SK-N-SH treated with all-trans-retinoic acid at 6 μM for 48 hours (cell line): ENCODE measurements around the gene TMC7.

ENCODE experiments used
- ATAC-seq: fragments of 200-7000 bp; cut with Tn5 transposase; 3 replicates; pipeline ENCODE4 v1.9.1; 2020; ENCODE audit warnings: mild to moderate bottlenecking, moderate library complexity
- ARNTL ChIP-seq: fragments of 450-650 bp; formaldehyde crosslinking; IDR thresholded peaks from 2 replicates; pipeline ENCODE4 v1.5.0; 2020; ENCODE audit warnings: low read depth, mild to moderate bottlenecking, moderate library complexity, borderline replicate concordance
- BACH2 ChIP-seq: fragments of 250-450 bp; sonication (Bioruptor Pico); IDR thresholded peaks from 2 replicates; pipeline ENCODE4 v1.9.0; 2021; ENCODE audit warnings: mild to moderate bottlenecking, borderline replicate concordance
- CSDC2 ChIP-seq: fragments of 250-450 bp; sonication (Bioruptor Pico); IDR thresholded peaks from 2 replicates; pipeline ENCODE4 v1.5.0; 2020; ENCODE audit warnings: mild to moderate bottlenecking, moderate library complexity
- GLIS3 ChIP-seq: fragments of 250-450 bp; sonication (Bioruptor Pico); IDR thresholded peaks from 2 replicates; pipeline ENCODE4 v1.5.0; 2020; ENCODE audit warnings: mild to moderate bottlenecking, moderate library complexity
- ISL1 ChIP-seq: fragments of 250-450 bp; sonication (Bioruptor Pico); IDR thresholded peaks from 2 replicates; pipeline ENCODE4 v2.1.2; 2022; ENCODE audit warnings: mild to moderate bottlenecking, moderate library complexity
- OSR1 ChIP-seq: fragments of 250-450 bp; sonication (Bioruptor Pico); IDR thresholded peaks from 2 replicates; pipeline ENCODE4 v1.8.0; 2022; ENCODE audit warnings: moderate library complexity, mild to moderate bottlenecking, inconsistent platforms
- PPARA ChIP-seq: fragments of 250-450 bp; sonication (Bioruptor Pico); IDR thresholded peaks from 2 replicates; pipeline ENCODE4 v1.5.0; 2020; ENCODE audit warnings: mild to moderate bottlenecking, borderline replicate concordance
- RARB ChIP-seq: fragments of 250-450 bp; sonication (Bioruptor Pico); IDR thresholded peaks from 2 replicates; pipeline ENCODE4 v1.8.0; 2021; ENCODE audit warnings: mild to moderate bottlenecking, moderate library complexity
- TCF4 ChIP-seq: fragments of 250-450 bp; sonication (Bioruptor Pico); IDR thresholded peaks from 2 replicates; pipeline ENCODE4 v1.8.0; 2021; ENCODE audit warnings: mild to moderate bottlenecking, moderate library complexity, borderline replicate concordance
- TOX ChIP-seq: fragments of 250-450 bp; sonication (Bioruptor Pico); IDR thresholded peaks from 2 replicates; pipeline ENCODE4 v1.8.0; 2021; ENCODE audit warnings: mild to moderate bottlenecking, moderate library complexity, borderline replicate concordance
- ZC3H10 ChIP-seq: fragments of 250-450 bp; sonication (Bioruptor Pico); IDR thresholded peaks from 2 replicates; pipeline ENCODE4 v1.5.1; 2021; ENCODE audit warnings: mild to moderate bottlenecking, moderate library complexity
- ZFP3 ChIP-seq: fragments of 250-450 bp; sonication (Bioruptor Pico); IDR thresholded peaks from 2 replicates; pipeline ENCODE4 v1.5.0; 2020; ENCODE audit warnings: mild to moderate bottlenecking, moderate library complexity
- ZFP30 ChIP-seq: fragments of 450-650 bp; formaldehyde crosslinking; IDR thresholded peaks from 2 replicates; pipeline ENCODE4 v1.5.0; 2022; ENCODE audit warnings: mild to moderate bottlenecking, moderate library complexity
- ZNF565 ChIP-seq: fragments of 450-650 bp; formaldehyde crosslinking; conservative IDR thresholded peaks from 2 replicates; pipeline ENCODE4 v1.5.0; 2020; ENCODE audit warnings: low read depth, mild to moderate bottlenecking, moderate library complexity
- ZNF70 ChIP-seq: fragments of 450-650 bp; formaldehyde crosslinking; IDR thresholded peaks from 2 replicates; pipeline ENCODE4 v1.5.0; 2020; ENCODE audit warnings: mild to moderate bottlenecking, moderate library complexity
- ZNF8 ChIP-seq: fragments of 450-650 bp; formaldehyde crosslinking; IDR thresholded peaks from 2 replicates; pipeline ENCODE4 v1.5.0; 2020; ENCODE audit warnings: mild to moderate bottlenecking, moderate library complexity
- TF ChIP-seq, protein P1 (sequence below): fragments of 250-450 bp; sonication (Bioruptor Pico); IDR thresholded peaks from 2 replicates; pipeline ENCODE4 v1.5.0; 2020; ENCODE audit warnings: mild to moderate bottlenecking, moderate library complexity
- TF ChIP-seq, protein P2 (sequence below): fragments of 250-450 bp; sonication (Bioruptor Pico); IDR thresholded peaks from 2 replicates; pipeline ENCODE4 v1.5.1; 2021; ENCODE audit warnings: mild to moderate bottlenecking, moderate library complexity
- TF ChIP-seq, protein P3 (sequence below): fragments of 250-450 bp; sonication (Bioruptor Pico); IDR thresholded peaks from 2 replicates; pipeline ENCODE4 v1.5.1; 2020; ENCODE audit warnings: low read depth, mild to moderate bottlenecking, moderate library complexity
- TF ChIP-seq, protein P4 (sequence below): fragments of 250-450 bp; sonication (Bioruptor Pico); IDR thresholded peaks from 2 replicates; pipeline ENCODE4 v1.8.0; 2020; ENCODE audit warnings: mild to moderate bottlenecking, moderate library complexity, borderline replicate concordance
- TF ChIP-seq, protein P5 (sequence below): fragments of 250-450 bp; sonication (Bioruptor Pico); IDR thresholded peaks from 2 replicates; pipeline ENCODE4 v1.8.0; 2021; ENCODE audit warnings: low read depth, mild to moderate bottlenecking, moderate library complexity, borderline replicate concordance

TMC7 gene

DNA sequence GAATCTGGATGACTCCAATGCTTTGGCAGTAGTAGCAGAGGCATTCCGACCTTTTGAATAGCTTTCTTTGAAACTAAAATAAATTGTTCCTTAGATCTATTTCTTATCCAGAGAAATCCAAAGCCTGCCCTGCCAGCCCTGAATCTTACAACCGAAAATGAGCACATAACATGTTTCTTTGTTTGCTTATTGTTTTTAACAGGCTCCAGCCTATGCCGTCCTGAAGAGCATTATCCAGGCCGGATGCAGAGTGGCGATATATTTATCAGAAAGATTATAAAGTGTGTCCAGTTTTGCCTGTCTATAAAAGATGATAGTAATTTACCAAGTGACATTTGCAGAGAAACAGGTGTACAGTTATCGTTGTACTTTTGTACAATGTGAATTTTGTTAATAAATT is 94.1 kb downstream of the TMC7 start:
- TF ChIP-seq ARNTL (no peak), ISL1 (CRISPR knock-in tag) (no peak), TOX (CRISPR knock-in tag) (no peak), TCF4 (CRISPR knock-in tag) (no peak), ZC3H10 (CRISPR knock-in tag) (no peak), GLIS3 (CRISPR knock-in tag) (no peak), ZNF8 (CRISPR knock-in tag) (no peak), OSR1 (CRISPR knock-in tag) (no peak), CSDC2 (CRISPR knock-in tag) (no peak), ZFP3 (CRISPR knock-in tag) (no peak), ZFP30 (CRISPR knock-in tag) (no peak), RARB (CRISPR knock-in tag) (no peak), ZNF565 (CRISPR knock-in tag) (no peak), PPARA (CRISPR knock-in tag) (no peak), ZNF70 (no peak), BACH2 (CRISPR knock-in tag) (no peak)
- TF ChIP-seq, protein P1, sequence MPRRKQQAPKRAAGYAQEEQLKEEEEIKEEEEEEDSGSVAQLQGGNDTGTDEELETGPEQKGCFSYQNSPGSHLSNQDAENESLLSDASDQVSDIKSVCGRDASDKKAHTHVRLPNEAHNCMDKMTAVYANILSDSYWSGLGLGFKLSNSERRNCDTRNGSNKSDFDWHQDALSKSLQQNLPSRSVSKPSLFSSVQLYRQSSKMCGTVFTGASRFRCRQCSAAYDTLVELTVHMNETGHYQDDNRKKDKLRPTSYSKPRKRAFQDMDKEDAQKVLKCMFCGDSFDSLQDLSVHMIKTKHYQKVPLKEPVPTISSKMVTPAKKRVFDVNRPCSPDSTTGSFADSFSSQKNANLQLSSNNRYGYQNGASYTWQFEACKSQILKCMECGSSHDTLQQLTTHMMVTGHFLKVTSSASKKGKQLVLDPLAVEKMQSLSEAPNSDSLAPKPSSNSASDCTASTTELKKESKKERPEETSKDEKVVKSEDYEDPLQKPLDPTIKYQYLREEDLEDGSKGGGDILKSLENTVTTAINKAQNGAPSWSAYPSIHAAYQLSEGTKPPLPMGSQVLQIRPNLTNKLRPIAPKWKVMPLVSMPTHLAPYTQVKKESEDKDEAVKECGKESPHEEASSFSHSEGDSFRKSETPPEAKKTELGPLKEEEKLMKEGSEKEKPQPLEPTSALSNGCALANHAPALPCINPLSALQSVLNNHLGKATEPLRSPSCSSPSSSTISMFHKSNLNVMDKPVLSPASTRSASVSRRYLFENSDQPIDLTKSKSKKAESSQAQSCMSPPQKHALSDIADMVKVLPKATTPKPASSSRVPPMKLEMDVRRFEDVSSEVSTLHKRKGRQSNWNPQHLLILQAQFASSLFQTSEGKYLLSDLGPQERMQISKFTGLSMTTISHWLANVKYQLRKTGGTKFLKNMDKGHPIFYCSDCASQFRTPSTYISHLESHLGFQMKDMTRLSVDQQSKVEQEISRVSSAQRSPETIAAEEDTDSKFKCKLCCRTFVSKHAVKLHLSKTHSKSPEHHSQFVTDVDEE (CRISPR knock-in tag): no peak
- TF ChIP-seq, protein P2, sequence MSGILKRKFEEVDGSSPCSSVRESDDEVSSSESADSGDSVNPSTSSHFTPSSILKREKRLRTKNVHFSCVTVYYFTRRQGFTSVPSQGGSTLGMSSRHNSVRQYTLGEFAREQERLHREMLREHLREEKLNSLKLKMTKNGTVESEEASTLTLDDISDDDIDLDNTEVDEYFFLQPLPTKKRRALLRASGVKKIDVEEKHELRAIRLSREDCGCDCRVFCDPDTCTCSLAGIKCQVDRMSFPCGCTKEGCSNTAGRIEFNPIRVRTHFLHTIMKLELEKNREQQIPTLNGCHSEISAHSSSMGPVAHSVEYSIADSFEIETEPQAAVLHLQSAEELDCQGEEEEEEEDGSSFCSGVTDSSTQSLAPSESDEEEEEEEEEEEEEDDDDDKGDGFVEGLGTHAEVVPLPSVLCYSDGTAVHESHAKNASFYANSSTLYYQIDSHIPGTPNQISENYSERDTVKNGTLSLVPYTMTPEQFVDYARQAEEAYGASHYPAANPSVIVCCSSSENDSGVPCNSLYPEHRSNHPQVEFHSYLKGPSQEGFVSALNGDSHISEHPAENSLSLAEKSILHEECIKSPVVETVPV (CRISPR knock-in tag): no peak
- TF ChIP-seq, protein P3, sequence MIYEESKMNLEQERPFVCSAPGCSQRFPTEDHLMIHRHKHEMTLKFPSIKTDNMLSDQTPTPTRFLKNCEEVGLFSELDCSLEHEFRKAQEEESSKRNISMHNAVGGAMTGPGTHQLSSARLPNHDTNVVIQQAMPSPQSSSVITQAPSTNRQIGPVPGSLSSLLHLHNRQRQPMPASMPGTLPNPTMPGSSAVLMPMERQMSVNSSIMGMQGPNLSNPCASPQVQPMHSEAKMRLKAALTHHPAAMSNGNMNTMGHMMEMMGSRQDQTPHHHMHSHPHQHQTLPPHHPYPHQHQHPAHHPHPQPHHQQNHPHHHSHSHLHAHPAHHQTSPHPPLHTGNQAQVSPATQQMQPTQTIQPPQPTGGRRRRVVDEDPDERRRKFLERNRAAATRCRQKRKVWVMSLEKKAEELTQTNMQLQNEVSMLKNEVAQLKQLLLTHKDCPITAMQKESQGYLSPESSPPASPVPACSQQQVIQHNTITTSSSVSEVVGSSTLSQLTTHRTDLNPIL (CRISPR knock-in tag): no peak
- TF ChIP-seq, protein P4, sequence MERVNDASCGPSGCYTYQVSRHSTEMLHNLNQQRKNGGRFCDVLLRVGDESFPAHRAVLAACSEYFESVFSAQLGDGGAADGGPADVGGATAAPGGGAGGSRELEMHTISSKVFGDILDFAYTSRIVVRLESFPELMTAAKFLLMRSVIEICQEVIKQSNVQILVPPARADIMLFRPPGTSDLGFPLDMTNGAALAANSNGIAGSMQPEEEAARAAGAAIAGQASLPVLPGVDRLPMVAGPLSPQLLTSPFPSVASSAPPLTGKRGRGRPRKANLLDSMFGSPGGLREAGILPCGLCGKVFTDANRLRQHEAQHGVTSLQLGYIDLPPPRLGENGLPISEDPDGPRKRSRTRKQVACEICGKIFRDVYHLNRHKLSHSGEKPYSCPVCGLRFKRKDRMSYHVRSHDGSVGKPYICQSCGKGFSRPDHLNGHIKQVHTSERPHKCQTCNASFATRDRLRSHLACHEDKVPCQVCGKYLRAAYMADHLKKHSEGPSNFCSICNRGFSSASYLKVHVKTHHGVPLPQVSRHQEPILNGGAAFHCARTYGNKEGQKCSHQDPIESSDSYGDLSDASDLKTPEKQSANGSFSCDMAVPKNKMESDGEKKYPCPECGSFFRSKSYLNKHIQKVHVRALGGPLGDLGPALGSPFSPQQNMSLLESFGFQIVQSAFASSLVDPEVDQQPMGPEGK: no peak
- ATAC-seq: no peak

DNA sequence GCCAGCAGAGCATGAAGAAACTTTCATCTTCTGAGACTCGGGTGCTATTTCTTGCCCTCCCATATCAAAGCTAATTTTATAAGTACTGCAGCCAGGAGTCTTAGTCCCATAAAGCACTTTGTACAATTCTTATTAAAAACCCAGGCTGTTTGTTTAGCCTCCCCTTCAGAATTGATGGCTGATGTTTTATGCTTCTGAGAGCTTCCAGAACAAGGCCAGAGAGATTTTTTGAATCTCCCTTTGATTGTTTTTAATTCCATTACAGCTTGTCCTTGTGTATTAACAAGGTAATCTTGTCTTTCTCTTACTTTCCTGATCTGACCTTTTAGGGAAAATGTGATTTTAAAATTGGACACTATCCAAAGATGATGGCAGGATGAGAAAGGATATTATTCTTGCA is 99.9 kb downstream of the TMC7 start:
- TF ChIP-seq, protein P5, sequence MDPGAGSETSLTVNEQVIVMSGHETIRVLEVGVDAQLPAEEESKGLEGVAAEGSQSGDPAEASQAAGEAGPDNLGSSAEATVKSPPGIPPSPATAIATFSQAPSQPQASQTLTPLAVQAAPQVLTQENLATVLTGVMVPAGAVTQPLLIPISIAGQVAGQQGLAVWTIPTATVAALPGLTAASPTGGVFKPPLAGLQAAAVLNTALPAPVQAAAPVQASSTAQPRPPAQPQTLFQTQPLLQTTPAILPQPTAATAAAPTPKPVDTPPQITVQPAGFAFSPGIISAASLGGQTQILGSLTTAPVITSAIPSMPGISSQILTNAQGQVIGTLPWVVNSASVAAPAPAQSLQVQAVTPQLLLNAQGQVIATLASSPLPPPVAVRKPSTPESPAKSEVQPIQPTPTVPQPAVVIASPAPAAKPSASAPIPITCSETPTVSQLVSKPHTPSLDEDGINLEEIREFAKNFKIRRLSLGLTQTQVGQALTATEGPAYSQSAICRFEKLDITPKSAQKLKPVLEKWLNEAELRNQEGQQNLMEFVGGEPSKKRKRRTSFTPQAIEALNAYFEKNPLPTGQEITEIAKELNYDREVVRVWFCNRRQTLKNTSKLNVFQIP: no peak
- TF ChIP-seq ISL1 (CRISPR knock-in tag): peak; percentile 79
- TF ChIP-seq ZNF8 (CRISPR knock-in tag): no peak
- TF ChIP-seq ZNF70: peak; percentile 79
- no peak for TF ChIP-seq ARNTL
- TF ChIP-seq ZFP30 (CRISPR knock-in tag): no peak
- TF ChIP-seq, protein P2 (CRISPR knock-in tag): no peak
- peak; percentile 17; the same call in 1 of the 2 replicates for TF ChIP-seq ZC3H10 (CRISPR knock-in tag)
- no peak for ATAC-seq
